DND-41 (cell line): Measurements from ENCODE around the gene NR2C1.
A peak's percentile ranks its signal among the peaks of the same experiment; 100 is the strongest.

Experiments used
- ATAC-seq: fragments of 200-7000 bp; cut with Tn5 transposase; 3 replicates; pipeline ENCODE4 v1.9.1; 2021; ENCODE audit warnings: low read depth; ENCODE audit not compliant: insufficient read depth
- DNase-seq: peaks from one replicate; pipeline ENCODE4 v3.0.0-alpha.2; 2020
- H2AFZ ChIP-seq: 2 replicates; pipeline ENCODE4 v1.6.0; 2012; ENCODE audit warnings: low read depth, low read length
- H3K27ac ChIP-seq: 2 replicates; pipeline ENCODE4 v1.5.1; 2012; ENCODE audit warnings: low read length, inconsistent platforms
- H3K27me3 ChIP-seq: fragments of 200-600 bp; sonication (generic); 2 replicates; pipeline ENCODE4 v1.6.0; 2012; ENCODE audit warnings: low read length, mild to moderate bottlenecking, inconsistent platforms; ENCODE audit not compliant: insufficient read depth, poor library complexity
- H3K36me3 ChIP-seq: 2 replicates; pipeline ENCODE4 v1.5.1; 2012; ENCODE audit warnings: low read length, inconsistent platforms; ENCODE audit not compliant: insufficient read depth
- H3K4me1 ChIP-seq: 2 replicates; pipeline ENCODE4 v1.5.1; 2012; ENCODE audit warnings: mild to moderate bottlenecking, low read length; ENCODE audit not compliant: insufficient read depth
- H3K4me2 ChIP-seq: 2 replicates; pipeline ENCODE4 v1.6.0; 2012; ENCODE audit warnings: mild to moderate bottlenecking, moderate library complexity, low read length, inconsistent platforms; ENCODE audit not compliant: insufficient read depth
- H3K4me3 ChIP-seq, 2 experiments: fragments of 200-600 bp in 1 of 2; shearing (Covaris generic) in 1 of 2; 2 replicates each; pipeline ENCODE4 v1.5.1; 2012 to 2016; ENCODE audit warnings: inconsistent platforms in 2 of 2, low read length in 2 of 2, mild to moderate bottlenecking in 2 of 2, low read depth in 1 of 2, moderate library complexity in 1 of 2
- H3K79me2 ChIP-seq: 2 replicates; pipeline ENCODE4 v1.6.0; 2012; ENCODE audit warnings: low read length, inconsistent platforms; ENCODE audit not compliant: insufficient read depth
- H3K9ac ChIP-seq: 2 replicates; pipeline ENCODE4 v1.6.0; 2012; ENCODE audit warnings: low read depth, mild to moderate bottlenecking, inconsistent platforms, low read length, moderate library complexity
- H3K9me3 ChIP-seq: 2 replicates; pipeline ENCODE4 v1.5.1; 2012; ENCODE audit warnings: low read length, moderate library complexity, mild to moderate bottlenecking, inconsistent platforms; ENCODE audit not compliant: insufficient read depth, severe bottlenecking
- H4K20me1 ChIP-seq: 2 replicates; pipeline ENCODE4 v1.6.0; 2012; ENCODE audit warnings: low read length; ENCODE audit not compliant: insufficient read depth
- EZH2 ChIP-seq: IDR thresholded peaks from 3 replicates; pipeline ENCODE4 v1.6.1; 2012; ENCODE audit warnings: borderline replicate concordance, low read depth, mild to moderate bottlenecking, moderate library complexity, low read length, inconsistent platforms; ENCODE audit not compliant: severe bottlenecking
- TF ChIP-seq, protein P1 (sequence below): IDR thresholded peaks from 2 replicates; pipeline ENCODE4 v1.5.1; 2012; ENCODE audit warnings: borderline replicate concordance, low read length, moderate library complexity, mild to moderate bottlenecking; ENCODE audit not compliant: poor library complexity, severe bottlenecking; ENCODE audit errors: extremely low read depth

The NR2C1 gene

DNA sequence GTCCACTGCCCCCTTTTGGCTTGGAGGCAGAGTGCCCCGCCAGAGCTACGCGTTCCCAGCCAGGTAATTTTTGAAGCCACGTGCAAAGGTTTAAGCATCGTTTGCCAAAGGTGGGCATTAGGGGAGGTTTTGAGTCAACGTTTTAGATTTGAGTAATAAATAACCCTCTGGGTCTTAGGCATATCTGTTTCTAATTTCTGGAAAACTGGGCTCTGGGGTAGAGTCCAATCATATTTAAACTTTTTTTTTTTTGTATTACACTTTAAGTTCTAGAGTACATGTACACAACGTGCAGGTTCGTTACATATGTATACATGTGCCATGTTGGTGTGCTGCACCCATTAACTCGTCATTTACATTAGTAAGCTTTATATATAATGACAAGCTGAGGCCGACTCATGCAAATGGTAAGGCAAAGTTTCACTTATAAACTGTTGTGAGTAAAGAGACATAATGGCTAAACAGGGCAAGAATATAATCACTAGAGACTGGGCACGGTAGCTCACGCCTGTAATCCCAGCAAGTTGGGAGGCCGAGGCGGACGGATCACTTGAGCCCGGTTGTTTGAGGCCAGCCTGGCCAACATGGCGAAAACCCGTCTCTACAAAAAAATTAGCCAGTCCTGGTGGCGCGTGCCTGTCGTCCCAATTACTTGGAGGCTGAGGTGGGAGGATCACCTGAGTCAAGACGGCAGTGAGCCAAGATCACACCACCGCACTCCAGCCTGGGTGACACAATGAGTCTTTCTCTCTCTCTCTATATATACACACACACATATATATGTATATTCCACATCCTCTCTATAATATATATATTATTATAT, 491 bp upstream of the NR2C1 start:
- H3K9ac ChIP-seq = peak overlapping the region; percentile 93
- H3K4me3 ChIP-seq = peak overlapping the region; percentile 11 to 100; a peak in 3 of 4 replicates
- peaks cover 44% of the 10 kb centered on the region for H3K79me2 ChIP-seq
- H3K36me3 ChIP-seq = peaks cover 10% of the 10 kb centered on the region
- H3K4me2 ChIP-seq = peak overlapping the region; percentile 71
- peaks cover 9% of the 10 kb centered on the region for H4K20me1 ChIP-seq
- peaks cover 25% of the 10 kb centered on the region for H3K4me1 ChIP-seq
- no peak overlapping the region for H3K27ac ChIP-seq
- no peaks in the 10 kb centered on the region for H3K9me3 ChIP-seq
- peak overlapping the region; percentile 77 for H2AFZ ChIP-seq
- TF ChIP-seq EZH2 = no peak
- TF ChIP-seq, protein P1, sequence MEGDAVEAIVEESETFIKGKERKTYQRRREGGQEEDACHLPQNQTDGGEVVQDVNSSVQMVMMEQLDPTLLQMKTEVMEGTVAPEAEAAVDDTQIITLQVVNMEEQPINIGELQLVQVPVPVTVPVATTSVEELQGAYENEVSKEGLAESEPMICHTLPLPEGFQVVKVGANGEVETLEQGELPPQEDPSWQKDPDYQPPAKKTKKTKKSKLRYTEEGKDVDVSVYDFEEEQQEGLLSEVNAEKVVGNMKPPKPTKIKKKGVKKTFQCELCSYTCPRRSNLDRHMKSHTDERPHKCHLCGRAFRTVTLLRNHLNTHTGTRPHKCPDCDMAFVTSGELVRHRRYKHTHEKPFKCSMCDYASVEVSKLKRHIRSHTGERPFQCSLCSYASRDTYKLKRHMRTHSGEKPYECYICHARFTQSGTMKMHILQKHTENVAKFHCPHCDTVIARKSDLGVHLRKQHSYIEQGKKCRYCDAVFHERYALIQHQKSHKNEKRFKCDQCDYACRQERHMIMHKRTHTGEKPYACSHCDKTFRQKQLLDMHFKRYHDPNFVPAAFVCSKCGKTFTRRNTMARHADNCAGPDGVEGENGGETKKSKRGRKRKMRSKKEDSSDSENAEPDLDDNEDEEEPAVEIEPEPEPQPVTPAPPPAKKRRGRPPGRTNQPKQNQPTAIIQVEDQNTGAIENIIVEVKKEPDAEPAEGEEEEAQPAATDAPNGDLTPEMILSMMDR = peak; percentile 92
- no peak for ATAC-seq
- no peaks in the 10 kb centered on the region for H3K27me3 ChIP-seq
- no peak for DNase-seq

DNA sequence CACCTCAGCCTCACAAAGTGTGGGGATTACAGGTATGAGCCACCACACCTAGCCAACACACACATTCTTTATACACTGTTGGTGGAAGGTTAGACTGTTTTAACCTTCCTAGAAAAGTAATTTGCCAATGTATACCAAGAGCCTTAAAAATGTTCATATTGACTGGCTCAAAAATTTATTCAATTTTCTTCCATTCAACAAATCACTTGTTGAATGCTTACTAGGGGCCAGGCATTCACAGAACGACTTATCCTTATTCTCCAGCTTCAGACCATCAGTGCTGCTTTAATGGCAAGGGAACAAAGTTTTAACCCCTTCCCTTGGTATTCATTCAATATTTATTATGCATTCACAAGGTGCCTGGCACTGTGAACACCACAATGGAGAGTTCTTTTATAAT, 3.0 kb downstream of the NR2C1 start:
- ATAC-seq (no peak), DNase-seq (no peak)
- Histone ChIP-seq H3K27ac (no peak overlapping the region), H3K9me3 (no peaks in the 10 kb centered on the region), H3K36me3 (peaks cover 38% of the 10 kb centered on the region), H3K4me1 (peaks cover 25% of the 10 kb centered on the region), H3K79me2 (peaks cover 65% of the 10 kb centered on the region), H4K20me1 (peaks cover 14% of the 10 kb centered on the region), H3K4me2 (peak overlapping the region; percentile 36; the same call in 1 of the 2 replicates), H3K9ac (no peak overlapping the region), H3K27me3 (no peaks in the 10 kb centered on the region), H2AFZ (no peak overlapping the region), H3K4me3 (no peak overlapping the region)
- TF ChIP-seq, protein P1 = no peak
- no peak for TF ChIP-seq EZH2

DNA sequence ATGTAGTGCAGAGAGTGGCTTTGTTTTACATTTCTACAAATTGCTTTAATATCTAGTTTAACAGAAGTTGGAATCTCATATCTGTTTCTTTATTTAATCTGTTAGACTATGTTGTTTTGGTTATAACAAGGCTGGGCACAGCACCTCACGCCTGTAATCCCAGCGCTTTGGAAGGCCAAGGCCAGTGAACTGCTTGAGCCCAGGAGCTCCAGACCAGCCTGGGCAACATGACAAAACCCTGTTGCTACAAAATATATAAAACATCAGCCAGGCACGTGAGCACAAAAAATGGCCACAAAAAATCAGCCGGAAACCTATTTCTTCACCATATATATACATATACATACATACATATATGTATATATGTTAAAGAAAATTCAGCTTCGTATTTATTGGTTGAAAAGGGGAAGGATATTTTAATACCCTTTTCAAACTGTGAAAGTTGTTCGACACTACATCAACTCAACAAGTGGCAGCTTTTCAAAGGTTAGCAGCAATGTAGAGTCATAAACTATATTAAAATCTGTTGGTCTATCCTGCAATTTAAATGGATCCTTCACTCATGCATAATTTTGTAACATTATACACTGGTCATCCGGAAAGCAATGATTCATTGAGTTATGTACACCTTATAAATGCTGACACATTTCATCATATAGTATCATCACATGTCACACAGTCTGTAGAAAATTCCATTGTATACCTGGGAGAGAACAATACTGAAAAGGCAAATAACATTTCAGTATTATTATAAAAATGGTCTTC, 7.1 kb downstream of the NR2C1 start:
- Histone ChIP-seq H3K4me2 (no peak overlapping the region), H2AFZ (no peak overlapping the region), H3K9me3 (no peaks in the 10 kb centered on the region), H4K20me1 (peaks cover 10% of the 10 kb centered on the region; the same call in 1 of the 2 replicates), H3K27ac (no peak overlapping the region), H3K79me2 (peaks cover 45% of the 10 kb centered on the region), H3K4me1 (peaks cover 8% of the 10 kb centered on the region), H3K4me3 (no peak overlapping the region), H3K9ac (no peak overlapping the region), H3K36me3 (peaks cover 73% of the 10 kb centered on the region), H3K27me3 (no peaks in the 10 kb centered on the region)
- TF ChIP-seq, protein P1 = no peak
- TF ChIP-seq EZH2 = no peak
- ATAC-seq (no peak), DNase-seq (no peak)
